Fibroblast of villous mesenchyme (primary cell): ENCODE data around the gene KRT78. TPM values are rescaled to one million over a fixed set of nuclear protein-coding genes. Genes with fewer than 3 reads are reported as not detected.

Experiments used
- DNase-seq: peaks from one replicate; pipeline ENCODE4 v3.0.0-alpha.2; 2010; ENCODE audit warnings: low read depth
- H3K4me3 ChIP-seq: 2 replicates; pipeline ENCODE4 v1.5.1; 2011; ENCODE audit warnings: low read depth, mild to moderate bottlenecking, low read length
- total RNA-seq: library from RNA; depleted of rRNA; stranded (reverse); fragments of >200 nt; gene quantifications from 2 replicates; pipeline ENCODE4 v1.2.3, GENCODE V29; 2012
- TF ChIP-seq, protein P1 (sequence below): IDR thresholded peaks from 2 replicates; pipeline ENCODE4 v1.5.1; 2012; ENCODE audit warnings: low read depth, mild to moderate bottlenecking, low read length; ENCODE audit not compliant: insufficient read depth

Gene KRT78
- total RNA-seq, 1 donor, result not detected

- peak; percentile 41 for DNase-seq
- no peak overlapping the region for H3K4me3 ChIP-seq
- TF ChIP-seq, protein P1, sequence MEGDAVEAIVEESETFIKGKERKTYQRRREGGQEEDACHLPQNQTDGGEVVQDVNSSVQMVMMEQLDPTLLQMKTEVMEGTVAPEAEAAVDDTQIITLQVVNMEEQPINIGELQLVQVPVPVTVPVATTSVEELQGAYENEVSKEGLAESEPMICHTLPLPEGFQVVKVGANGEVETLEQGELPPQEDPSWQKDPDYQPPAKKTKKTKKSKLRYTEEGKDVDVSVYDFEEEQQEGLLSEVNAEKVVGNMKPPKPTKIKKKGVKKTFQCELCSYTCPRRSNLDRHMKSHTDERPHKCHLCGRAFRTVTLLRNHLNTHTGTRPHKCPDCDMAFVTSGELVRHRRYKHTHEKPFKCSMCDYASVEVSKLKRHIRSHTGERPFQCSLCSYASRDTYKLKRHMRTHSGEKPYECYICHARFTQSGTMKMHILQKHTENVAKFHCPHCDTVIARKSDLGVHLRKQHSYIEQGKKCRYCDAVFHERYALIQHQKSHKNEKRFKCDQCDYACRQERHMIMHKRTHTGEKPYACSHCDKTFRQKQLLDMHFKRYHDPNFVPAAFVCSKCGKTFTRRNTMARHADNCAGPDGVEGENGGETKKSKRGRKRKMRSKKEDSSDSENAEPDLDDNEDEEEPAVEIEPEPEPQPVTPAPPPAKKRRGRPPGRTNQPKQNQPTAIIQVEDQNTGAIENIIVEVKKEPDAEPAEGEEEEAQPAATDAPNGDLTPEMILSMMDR, result peak; percentile 72
These were observed 21.8 kb upstream of the KRT78 start for GRCh38 chr12:52870361-52871290.

- H3K4me3 ChIP-seq, result no peak overlapping the region
- DNase-seq, result no peak
- TF ChIP-seq, protein P1, result no peak
These were observed 18.8 kb upstream of the KRT78 start for GRCh38 chr12:52867642-52868041.

DNA sequence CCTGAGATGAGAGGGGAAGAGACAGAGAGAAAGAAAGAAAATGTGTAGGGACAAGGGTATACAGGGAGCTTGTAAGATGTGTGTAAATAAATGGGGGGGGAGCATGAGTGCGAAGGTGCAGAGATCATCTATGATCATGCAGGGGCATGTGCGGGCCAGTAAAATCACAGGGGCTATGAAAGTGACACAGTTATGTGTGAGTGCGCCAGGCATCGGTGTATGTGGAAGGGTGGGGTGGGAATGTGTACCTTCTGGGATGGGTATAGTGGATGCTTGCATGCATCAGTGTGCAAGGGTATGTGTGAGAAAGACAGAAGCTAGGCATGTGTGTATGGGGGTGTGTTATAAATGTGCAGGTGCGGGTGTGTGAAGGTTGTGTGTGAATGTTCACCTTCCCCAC is 18.4 kb upstream of the KRT78 start:
- no peak for DNase-seq
- no peak overlapping the region for H3K4me3 ChIP-seq
- TF ChIP-seq, protein P1, result no peak

DNA sequence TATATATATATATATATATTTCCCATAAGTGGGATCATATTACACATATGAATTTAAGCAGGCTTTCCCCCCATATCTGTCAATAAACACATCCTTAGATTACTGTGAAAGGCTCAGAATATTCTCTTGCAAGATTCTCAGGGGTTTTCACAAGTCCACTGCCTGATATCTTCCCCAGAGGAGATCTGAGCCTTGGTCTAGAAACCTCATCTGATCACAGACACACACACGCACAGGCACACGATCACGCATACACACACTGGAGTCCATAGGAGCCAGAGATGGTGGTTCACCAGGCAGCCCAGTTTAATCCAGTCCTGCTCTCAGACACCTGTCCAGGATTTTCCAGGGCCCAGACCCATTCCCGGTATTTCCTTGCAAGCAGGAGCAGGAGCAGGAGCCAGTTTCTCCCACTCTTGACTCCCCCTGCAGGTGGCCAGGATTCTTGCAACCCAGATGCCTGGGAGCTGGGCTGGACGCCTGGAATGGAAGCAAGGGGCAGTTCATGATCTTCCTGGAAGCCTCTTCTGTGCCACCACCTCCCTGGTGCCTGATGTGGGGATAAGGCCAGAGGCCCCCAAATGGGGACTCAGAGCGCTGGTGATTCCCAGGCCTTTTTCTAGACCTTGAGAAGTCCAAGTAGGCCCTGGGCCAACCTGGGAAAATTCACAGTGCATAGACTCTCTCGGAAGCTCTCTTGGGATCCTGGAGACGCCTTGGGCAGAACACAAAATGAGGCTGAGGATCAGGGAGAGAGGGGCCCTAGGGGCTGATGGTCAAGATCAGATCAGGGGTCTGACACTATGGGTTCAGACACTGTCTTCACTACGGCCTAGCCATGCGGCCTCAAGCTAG is 16.5 kb upstream of the KRT78 start:
- TF ChIP-seq, protein P1, result peak; percentile 96
- DNase-seq, result peak; percentile 76
- no peak overlapping the region for H3K4me3 ChIP-seq

DNA sequence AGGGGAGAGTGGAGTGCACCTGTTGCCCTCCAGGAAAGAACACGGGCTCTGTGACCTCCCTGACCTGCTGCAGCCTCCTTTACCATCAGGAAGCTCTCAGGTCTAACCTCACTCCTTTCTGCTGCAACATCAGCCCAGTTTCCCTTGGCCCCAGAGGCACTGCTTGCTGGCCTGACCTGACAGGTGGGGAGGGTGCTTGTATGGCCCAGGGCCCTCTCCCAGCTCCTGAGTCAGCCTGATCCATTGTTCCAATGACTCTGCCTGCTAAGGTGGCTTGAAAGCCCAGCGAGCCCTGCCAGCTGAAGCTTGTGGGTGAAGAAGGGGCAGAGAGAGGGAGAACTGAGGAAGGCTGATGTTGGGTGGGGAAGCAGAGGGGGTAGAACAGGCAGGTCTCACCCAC is 13.2 kb upstream of the KRT78 start:
- DNase-seq, result no peak
- H3K4me3 ChIP-seq, result no peak overlapping the region
- TF ChIP-seq, protein P1, result no peak

GRCh38 chr12:52861511-52861910 is 12.7 kb upstream of the KRT78 start:
- no peak for DNase-seq
- TF ChIP-seq, protein P1, result no peak

More at GRCh38 chr12:52861511-52861910, 12.7 kb upstream of the KRT78 start:
- H3K4me3 ChIP-seq, result no peak overlapping the region
